Ishikawa (cell line): ENCODE measurements around the gene PIP4K2C.

ENCODE experiments used
- CREB1 ChIP-seq: IDR thresholded peaks from 2 replicates; pipeline ENCODE4 v1.6.1; 2012; ENCODE audit warnings: low read depth
- EGR1 ChIP-seq: IDR thresholded peaks from 2 replicates; pipeline ENCODE4 v1.6.1; 2012
- EP300 ChIP-seq: IDR thresholded peaks from 2 replicates; pipeline ENCODE4 v1.6.1; 2012; ENCODE audit warnings: borderline replicate concordance
- MAX ChIP-seq: IDR thresholded peaks from 2 replicates; pipeline ENCODE4 v1.6.1; 2012
- RAD21 ChIP-seq: IDR thresholded peaks from 2 replicates; pipeline ENCODE4 v1.6.1; 2012; ENCODE audit warnings: low read depth
- TAF1 ChIP-seq: IDR thresholded peaks from 2 replicates; pipeline ENCODE4 v1.6.1; 2012; ENCODE audit warnings: low read depth, mild to moderate bottlenecking
- TCF12 ChIP-seq: IDR thresholded peaks from 2 replicates; pipeline ENCODE4 v1.6.1; 2012; ENCODE audit warnings: low read depth
- USF1 ChIP-seq: IDR thresholded peaks from 2 replicates; pipeline ENCODE4 v1.6.1; 2012
- ZBTB7A ChIP-seq: IDR thresholded peaks from 2 replicates; pipeline ENCODE4 v1.6.1; 2012; ENCODE audit warnings: low read depth
- TF ChIP-seq, protein P1 (sequence below): IDR thresholded peaks from 2 replicates; pipeline ENCODE4 v1.6.1; 2012; ENCODE audit warnings: low read depth, mild to moderate bottlenecking

DNA sequence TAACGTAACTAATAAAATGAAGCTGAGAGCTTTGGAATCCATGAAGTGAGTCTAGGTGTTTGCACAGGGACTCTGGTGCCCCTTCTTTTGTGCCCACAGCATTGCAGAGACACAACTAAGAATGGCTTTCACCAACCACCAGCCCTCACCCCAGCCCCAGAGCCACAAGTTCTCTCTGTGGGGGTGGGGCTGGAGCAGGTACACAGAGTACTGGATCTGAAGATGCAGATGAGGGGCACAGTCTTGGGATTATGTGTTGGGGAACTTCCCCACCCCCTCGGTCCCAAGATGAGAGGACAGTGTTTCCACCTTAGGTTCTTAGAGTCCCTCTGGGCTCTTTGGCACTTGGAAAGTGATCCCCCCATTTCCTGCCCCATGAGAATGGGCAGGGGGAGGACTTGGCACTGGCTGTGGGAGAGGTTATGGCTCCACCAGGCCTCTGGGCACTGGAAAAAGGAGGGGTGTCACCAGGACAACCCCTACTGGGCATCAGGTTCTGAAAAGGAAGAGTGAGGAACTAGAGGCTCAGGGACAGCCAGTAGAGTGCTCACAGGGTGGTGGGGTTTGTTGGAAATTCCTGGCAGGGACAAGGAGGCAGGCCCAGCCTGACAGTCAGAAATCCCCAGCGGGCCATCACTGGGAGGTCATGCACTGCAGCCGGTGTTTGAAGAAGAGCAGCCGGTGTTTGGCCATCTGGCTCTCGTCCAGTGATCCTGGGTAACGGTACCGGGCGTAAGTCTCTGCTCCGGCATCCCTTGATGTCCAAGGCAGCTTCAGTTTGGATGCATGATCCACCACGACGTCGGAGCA, 35.3 kb downstream of the PIP4K2C start:
- no peak for TF ChIP-seq TAF1
- TF ChIP-seq RAD21: no peak
- TF ChIP-seq ZBTB7A: no peak
- no peak for TF ChIP-seq MAX
- TF ChIP-seq USF1: no peak
- no peak for TF ChIP-seq TCF12
- TF ChIP-seq EP300: no peak
- TF ChIP-seq EGR1: no peak
- no peak for TF ChIP-seq CREB1
- TF ChIP-seq, protein P1, sequence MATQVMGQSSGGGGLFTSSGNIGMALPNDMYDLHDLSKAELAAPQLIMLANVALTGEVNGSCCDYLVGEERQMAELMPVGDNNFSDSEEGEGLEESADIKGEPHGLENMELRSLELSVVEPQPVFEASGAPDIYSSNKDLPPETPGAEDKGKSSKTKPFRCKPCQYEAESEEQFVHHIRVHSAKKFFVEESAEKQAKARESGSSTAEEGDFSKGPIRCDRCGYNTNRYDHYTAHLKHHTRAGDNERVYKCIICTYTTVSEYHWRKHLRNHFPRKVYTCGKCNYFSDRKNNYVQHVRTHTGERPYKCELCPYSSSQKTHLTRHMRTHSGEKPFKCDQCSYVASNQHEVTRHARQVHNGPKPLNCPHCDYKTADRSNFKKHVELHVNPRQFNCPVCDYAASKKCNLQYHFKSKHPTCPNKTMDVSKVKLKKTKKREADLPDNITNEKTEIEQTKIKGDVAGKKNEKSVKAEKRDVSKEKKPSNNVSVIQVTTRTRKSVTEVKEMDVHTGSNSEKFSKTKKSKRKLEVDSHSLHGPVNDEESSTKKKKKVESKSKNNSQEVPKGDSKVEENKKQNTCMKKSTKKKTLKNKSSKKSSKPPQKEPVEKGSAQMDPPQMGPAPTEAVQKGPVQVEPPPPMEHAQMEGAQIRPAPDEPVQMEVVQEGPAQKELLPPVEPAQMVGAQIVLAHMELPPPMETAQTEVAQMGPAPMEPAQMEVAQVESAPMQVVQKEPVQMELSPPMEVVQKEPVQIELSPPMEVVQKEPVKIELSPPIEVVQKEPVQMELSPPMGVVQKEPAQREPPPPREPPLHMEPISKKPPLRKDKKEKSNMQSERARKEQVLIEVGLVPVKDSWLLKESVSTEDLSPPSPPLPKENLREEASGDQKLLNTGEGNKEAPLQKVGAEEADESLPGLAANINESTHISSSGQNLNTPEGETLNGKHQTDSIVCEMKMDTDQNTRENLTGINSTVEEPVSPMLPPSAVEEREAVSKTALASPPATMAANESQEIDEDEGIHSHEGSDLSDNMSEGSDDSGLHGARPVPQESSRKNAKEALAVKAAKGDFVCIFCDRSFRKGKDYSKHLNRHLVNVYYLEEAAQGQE: no peak
